ENCODE results near the gene MCFD2.

GRCh38 chr2:46888421-46888952 is 27.1 kb downstream of the MCFD2 start:
- TF ChIP-seq CTCF (IDR thresholded peaks at IDR 0.05) (no peak), POLR2A (IDR thresholded peaks at IDR 0.05) (no peak)

Measured in testis (tissue), 2 donors.